NCI-H69 (cell line): Measurements from ENCODE around the gene RSPRY1.
"Not testable (repeated sequence)": the region's sequence is repeated elsewhere in the genome, so short reads cannot be mapped to it uniquely, and the experiment has no call there.

ENCODE experiments used
- DNase-seq: peaks from one replicate; lab custom pipeline; 2025; lab: John Stamatoyannopoulos, UW

Gene RSPRY1

DNA sequence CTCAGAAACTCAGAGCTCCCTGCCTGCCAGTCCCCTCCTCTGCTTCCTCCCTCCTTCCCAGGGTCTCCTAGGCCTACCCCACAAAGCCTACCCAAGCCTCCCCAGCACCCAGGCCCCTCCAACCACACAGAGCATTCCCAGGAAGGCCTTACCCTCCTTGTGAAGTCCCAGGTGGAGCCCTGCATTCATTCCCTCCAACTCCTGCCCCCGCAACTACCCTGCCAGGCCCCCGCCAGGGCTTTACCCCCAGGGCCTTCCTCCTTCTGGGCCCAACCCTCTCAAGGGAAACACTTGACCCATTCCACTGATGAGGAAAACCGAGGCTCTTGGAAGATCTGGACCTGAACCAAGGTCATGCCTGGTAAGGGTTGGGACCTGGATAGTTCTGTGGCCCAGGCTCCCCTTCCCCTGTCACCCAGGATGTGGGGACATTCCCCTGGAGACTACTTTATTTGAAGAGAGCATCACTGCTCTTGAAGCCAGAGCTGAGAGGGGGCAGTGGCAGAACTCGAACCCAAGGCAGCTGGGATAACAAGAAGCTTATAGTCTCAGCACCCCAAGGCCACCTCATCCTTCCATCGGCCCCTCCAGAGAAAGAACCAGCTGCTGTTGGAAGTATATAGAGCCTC is 85.9 kb downstream of the RSPRY1 start:
- no peak for DNase-seq

- no peak for DNase-seq
Measured at GRCh38 chr16:57273359-57273758, 87.2 kb downstream of the RSPRY1 start.

- no peak for DNase-seq
Measured at GRCh38 chr16:57273826-57274225, 87.7 kb downstream of the RSPRY1 start.

DNA sequence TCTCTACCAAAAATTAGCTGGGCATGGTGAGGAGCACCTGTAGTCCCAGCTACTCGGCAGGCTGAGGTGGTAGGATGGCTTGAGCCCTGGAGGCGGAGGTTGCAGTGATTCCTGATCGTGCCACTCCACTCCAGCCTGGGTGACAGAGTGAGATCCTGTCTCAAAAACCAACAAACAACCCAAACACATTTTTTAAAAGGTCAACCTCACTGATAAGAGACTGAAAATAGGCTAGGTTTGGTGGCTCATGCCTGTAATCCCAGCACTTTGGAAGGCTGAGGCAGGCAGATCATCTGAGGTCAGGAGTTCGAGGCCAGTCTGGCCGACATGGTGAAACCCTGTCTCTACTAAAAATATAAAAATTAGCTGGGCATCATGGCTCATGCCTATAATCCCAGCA is 89.8 kb downstream of the RSPRY1 start:
- not testable (repeated sequence) for DNase-seq

- DNase-seq: no peak
Measured at GRCh38 chr16:57276596-57276995, 90.5 kb downstream of the RSPRY1 start.

DNA sequence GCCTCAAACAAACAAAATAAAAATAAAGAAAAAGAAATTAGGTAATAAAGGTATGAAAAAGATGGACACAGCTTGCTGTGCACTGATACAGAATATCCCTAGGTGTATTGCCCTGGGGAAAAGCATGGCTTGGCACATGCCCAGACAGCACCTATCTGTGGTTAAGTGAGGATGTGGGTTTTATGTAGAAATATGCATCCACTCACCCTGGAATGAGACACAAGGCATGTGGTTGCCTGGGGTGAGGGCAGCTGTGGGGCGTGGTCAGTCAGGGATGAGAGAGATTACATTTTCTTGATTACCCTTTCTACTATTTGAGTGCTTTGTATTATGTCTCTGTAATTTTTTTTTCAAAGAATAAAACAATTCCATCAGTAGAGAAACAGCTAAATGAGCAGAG is 91.5 kb downstream of the RSPRY1 start:
- DNase-seq: no peak

- no peak for DNase-seq
Measured at GRCh38 chr16:57278494-57278893, 92.4 kb downstream of the RSPRY1 start.

DNA sequence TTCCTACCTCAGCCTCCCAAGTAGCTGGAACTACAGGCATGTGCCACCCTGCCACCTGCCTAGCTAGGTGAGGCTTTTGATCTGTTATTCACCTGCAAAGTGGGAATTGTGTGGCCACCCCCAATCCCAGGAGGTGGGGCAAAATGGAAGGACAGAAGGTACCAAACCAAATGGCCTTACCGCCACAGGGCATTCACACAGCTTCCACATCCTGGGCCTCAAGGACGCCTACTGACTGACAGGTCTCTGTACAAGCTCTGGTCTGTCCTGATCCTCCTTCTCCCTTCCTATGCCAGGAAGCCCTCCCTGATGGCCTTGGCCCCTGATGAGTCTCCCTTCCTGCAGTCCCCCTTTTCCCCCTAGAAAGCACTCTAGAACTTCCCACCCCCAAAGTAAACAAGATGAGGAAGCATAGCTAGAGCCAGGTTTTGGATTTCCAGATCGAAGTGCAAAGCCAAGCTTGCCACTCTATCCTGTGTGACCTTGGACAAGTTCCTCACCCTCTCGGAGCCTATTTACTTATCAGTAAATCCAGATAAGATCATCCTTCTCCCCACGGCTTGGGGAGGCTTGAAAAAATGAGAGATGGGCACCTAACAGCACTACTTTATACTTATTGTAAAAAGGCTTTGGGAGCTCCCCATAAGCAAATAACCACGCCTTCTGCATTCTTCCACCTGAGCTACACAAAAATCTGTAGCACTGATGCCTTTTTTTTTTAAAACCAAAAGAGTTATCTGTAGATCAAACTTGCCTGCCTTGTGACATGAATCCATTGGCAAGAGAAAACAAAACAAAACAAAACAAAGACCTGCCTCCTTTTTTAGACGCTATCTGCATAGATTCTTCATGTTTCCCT is 93.9 kb downstream of the RSPRY1 start:
- no peak for DNase-seq

DNA sequence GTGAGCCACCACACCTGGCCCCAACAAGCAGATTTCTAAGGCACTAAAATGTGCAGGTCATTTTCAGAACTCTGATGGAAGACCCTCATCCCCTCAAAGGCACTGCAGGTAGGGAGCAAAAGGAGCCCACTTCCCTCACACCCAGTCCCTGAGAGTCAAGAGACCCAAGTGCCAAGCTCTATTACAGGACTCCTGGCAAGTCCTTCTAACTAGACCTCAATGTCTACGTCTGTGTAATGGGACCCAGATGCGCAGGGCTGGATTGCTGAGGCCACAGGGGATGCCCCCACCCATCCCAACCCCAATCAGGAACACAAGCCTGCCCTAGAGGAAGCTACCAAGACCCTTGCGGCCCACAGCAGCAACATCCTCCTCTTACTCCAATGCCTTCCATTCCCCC is 95.7 kb downstream of the RSPRY1 start:
- DNase-seq: no peak

- no peak for DNase-seq
Measured at GRCh38 chr16:57282510-57283213, 96.5 kb downstream of the RSPRY1 start.

GRCh38 chr16:57283214-57283958 is 97.3 kb downstream of the RSPRY1 start:
- peak; percentile 2 for DNase-seq

DNA sequence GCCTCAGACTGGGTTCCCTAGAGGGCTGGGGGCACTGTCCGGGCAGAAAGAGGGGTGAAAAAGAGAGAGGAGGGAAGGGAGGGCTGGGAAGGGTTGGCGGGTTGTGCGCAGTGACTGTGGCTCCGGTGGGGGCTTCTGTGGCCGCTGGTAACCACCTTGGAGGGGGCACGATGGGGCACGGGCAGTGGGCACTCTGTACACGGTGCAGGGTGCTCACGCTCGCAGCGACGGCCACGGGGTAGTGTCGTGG is 97.8 kb downstream of the RSPRY1 start:
- no peak for DNase-seq

- DNase-seq: peak; percentile 66
Measured at GRCh38 chr16:57284209-57284951, 98.3 kb downstream of the RSPRY1 start, which contains the start of gene PLLP. Gene PLLP, minus strand, starts transcription at chr16:57284672. Its CDS starts 132 bp downstream, at chr16:57284540.

GRCh38 chr16:57284952-57285363 is 98.8 kb downstream of the RSPRY1 start:
- DNase-seq: peak; percentile 65

DNA sequence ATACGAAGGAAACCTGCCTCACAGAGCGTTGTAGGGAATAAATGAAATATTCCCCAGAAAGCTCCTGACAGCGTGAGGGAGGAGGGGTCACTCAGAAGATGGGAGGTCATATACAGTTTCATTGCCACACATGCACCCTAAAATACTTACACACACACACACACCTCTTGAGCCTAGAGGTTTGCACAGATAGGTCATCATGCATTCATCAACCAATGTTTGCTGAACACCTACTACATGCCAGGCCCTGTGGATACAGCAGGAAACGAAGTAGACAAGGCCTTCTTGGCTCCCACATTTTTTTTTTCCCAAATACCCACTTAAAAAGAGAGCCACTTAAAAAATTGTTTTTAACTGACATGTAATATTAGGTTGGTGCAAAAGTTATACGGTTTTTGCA is 99.2 kb downstream of the RSPRY1 start:
- DNase-seq: no peak

- no peak for DNase-seq
Measured at GRCh38 chr16:57289391-57290257, 103.5 kb downstream of the RSPRY1 start.
